WTC11 (cell line): ENCODE results near the gene FAS. TPM values are rescaled to one million over a fixed set of nuclear protein-coding genes. Genes with fewer than 3 reads are reported as not detected.
A peak's percentile ranks its signal among the peaks of the same experiment; 100 is the strongest.

Source experiments
- ATAC-seq: fragments of 200-7000 bp; cut with Tn5 transposase; 2 replicates; pipeline ENCODE4 v1.10.0; 2021; ENCODE audit warnings: mild to moderate bottlenecking, moderate library complexity
- Bru-seq: library from RNA; stranded (reverse); fragments of 400-500 nt; gene quantifications from one replicate; lab custom pipeline; 2021; lab: Mats Ljungman, UMichigan
- CTCF ChIA-PET: fragments of 300-600 bp; sonication (Branson Sonifier 250); formaldehyde crosslinking; loops from one replicate; lab custom pipeline; 2021; ENCODE audit warnings: antibody characterized with exemption; lab: Charles Lee
- POLR2A ChIA-PET: fragments of 350-600 bp; sonication (Branson Sonifier 250); formaldehyde crosslinking; loops from one replicate; lab custom pipeline; 2021; ENCODE audit warnings: antibody characterized with exemption; lab: Charles Lee
- DNase-seq: peaks from one replicate; pipeline ENCODE4 v3.0.0; 2021; ENCODE audit warnings: low spot score
- H3K27ac Mint-ChIP-seq: 2 replicates; pipeline ENCODE4 v1.8.0; 2021; ENCODE audit warnings: mixed read lengths
- H3K27me3 Mint-ChIP-seq: 2 replicates; pipeline ENCODE4 v1.8.0; 2021; ENCODE audit warnings: low read depth, mild to moderate bottlenecking, moderate library complexity, mixed read lengths
- H3K36me3 Mint-ChIP-seq: 2 replicates; pipeline ENCODE4 v1.8.0; 2021; ENCODE audit warnings: mixed read lengths
- H3K4me1 Mint-ChIP-seq: 2 replicates; pipeline ENCODE4 v1.8.0; 2022; ENCODE audit warnings: mixed read lengths
- H3K4me3 Mint-ChIP-seq: 2 replicates; pipeline ENCODE4 v1.8.0; 2021; ENCODE audit warnings: mild to moderate bottlenecking, moderate library complexity, mixed read lengths
- H3K9me3 Mint-ChIP-seq: 2 replicates; pipeline ENCODE4 v1.8.0; 2021; ENCODE audit warnings: mixed read lengths
- ARID4B ChIP-seq: sonication (generic); formaldehyde crosslinking; IDR thresholded peaks from 2 replicates; pipeline ENCODE4 v1.8.0; 2023; ENCODE audit warnings: missing genetic modification reagents, mild to moderate bottlenecking, borderline replicate concordance
- ATF1 ChIP-seq: sonication (generic); formaldehyde crosslinking; IDR thresholded peaks from 2 replicates; pipeline ENCODE4 v1.8.1; 2023; ENCODE audit warnings: mild to moderate bottlenecking, moderate library complexity, missing genetic modification reagents
- ATF6 ChIP-seq: sonication (generic); formaldehyde crosslinking; IDR thresholded peaks from 2 replicates; pipeline ENCODE4 v1.8.1; 2023; ENCODE audit warnings: mild to moderate bottlenecking, missing genetic modification reagents
- CREM ChIP-seq: sonication (generic); formaldehyde crosslinking; IDR thresholded peaks from 2 replicates; pipeline ENCODE4 v1.8.1; 2022; ENCODE audit warnings: mild to moderate bottlenecking, missing genetic modification reagents, moderate library complexity
- ERG ChIP-seq: fragments of 250-450 bp; sonication (Bioruptor Pico); IDR thresholded peaks from 2 replicates; pipeline ENCODE4 v1.8.0; 2021; ENCODE audit warnings: mild to moderate bottlenecking
- HMGXB4 ChIP-seq: sonication (generic); formaldehyde crosslinking; IDR thresholded peaks from 2 replicates; pipeline ENCODE4 v1.8.1; 2023; ENCODE audit warnings: mild to moderate bottlenecking, moderate library complexity, missing genetic modification reagents
- JAZF1 ChIP-seq: fragments of 250-450 bp; sonication (Bioruptor Pico); IDR thresholded peaks from 2 replicates; pipeline ENCODE4 v1.9.0; 2021; ENCODE audit warnings: moderate library complexity, mild to moderate bottlenecking, inconsistent platforms
- KAT7 ChIP-seq: sonication (generic); formaldehyde crosslinking; IDR thresholded peaks from 2 replicates; pipeline ENCODE4 v1.8.1; 2023; ENCODE audit warnings: missing genetic modification reagents, mild to moderate bottlenecking, borderline replicate concordance
- MAX ChIP-seq: sonication (generic); formaldehyde crosslinking; IDR thresholded peaks from 2 replicates; pipeline ENCODE4 v1.8.0; 2022; ENCODE audit warnings: mild to moderate bottlenecking, missing genetic modification reagents
- PRDM15 ChIP-seq: sonication (generic); formaldehyde crosslinking; IDR thresholded peaks from 2 replicates; pipeline ENCODE4 v1.8.0; 2022; ENCODE audit warnings: missing genetic modification reagents
- STAT6 ChIP-seq: sonication (generic); formaldehyde crosslinking; conservative IDR thresholded peaks from 2 replicates; pipeline ENCODE4 v1.8.1; 2023; ENCODE audit warnings: mild to moderate bottlenecking, low read depth, missing genetic modification reagents, moderate library complexity
- TEAD1 ChIP-seq: sonication (generic); formaldehyde crosslinking; IDR thresholded peaks from 2 replicates; pipeline ENCODE4 v1.8.0; 2022; ENCODE audit warnings: mild to moderate bottlenecking, missing genetic modification reagents
- ZBTB43 ChIP-seq: sonication (generic); formaldehyde crosslinking; IDR thresholded peaks from 2 replicates; pipeline ENCODE4 v1.8.1; 2023; ENCODE audit warnings: mild to moderate bottlenecking, missing genetic modification reagents
- long read RNA-seq, 3 experiments: library from RNA in 1 of 3; library from capped mRNA in 1 of 3; library from polyadenylated mRNA in 1 of 3; unstranded in 2 of 3; stranded (forward) in 1 of 3; transcript quantifications; one replicate each; pipeline ENCODE4 v2.0.0, GENCODE V29; 2021
- total RNA-seq: library from RNA; stranded (reverse); gene quantifications from 3 replicates; pipeline ENCODE4 v1.2.3, GENCODE V29; 2021

The FAS gene
- 2.1 to 4.1 TPM (median 3.3 TPM) in 3 replicates for total RNA-seq
- Bru-seq, nascent RNA: percentile 43 among the genes with signal in this experiment
- long read RNA-seq, experiment 1, partial matches to known transcripts: 1 of 4 reads
- long read RNA-seq, experiment 1, other reads (novel, unspliced or antisense): 0 of 4 reads
- long read RNA-seq, experiment 2, partial matches to known transcripts: 0 of 2 reads
- long read RNA-seq, experiment 2, other reads (novel, unspliced or antisense): 2 of 2 reads
- long read RNA-seq, experiment 3, partial matches to known transcripts: 0 of 6 reads
- long read RNA-seq, experiment 3, other reads (novel, unspliced or antisense): 2 of 6 reads

- H3K4me3 Mint-ChIP-seq: peak within 1 kb of the TSS; percentile 88
- peaks cover 36% of the 10 kb centered on the region for H3K27me3 Mint-ChIP-seq
- peak; percentile 76 for ATAC-seq
- no peaks in the 10 kb centered on the region for H3K36me3 Mint-ChIP-seq
- peak; percentile 51 for DNase-seq
- ChIA-PET CTCF (interaction anchor here (0.7 to 4.9 kb wide), 14 partner anchors 17 to 425 kb away, joined by 3 to 58 read pairs (median 4); partner anchors contain the start of genes CH25H and STAMBPL1), POLR2A (interaction anchor here (1.0 to 1.4 kb wide), 2 partner anchors 58 to 217 kb away, joined by 3 read pairs; no protein-coding TSS in a partner anchor)
- H3K9me3 Mint-ChIP-seq: no peaks in the 10 kb centered on the region
- H3K27ac Mint-ChIP-seq: no peak within 1 kb of the TSS
- 0 out of 2 replicates have a peak, but pooled peaks have one; percentile 28 for TF ChIP-seq ATF1
- 0 out of 2 replicates have a peak, but pooled peaks have one; percentile 27 for TF ChIP-seq TEAD1
- peak; percentile 51; the same call in 1 of the 2 replicates for TF ChIP-seq KAT7 (CRISPR knock-in tag)
- TF ChIP-seq HMGXB4 (CRISPR knock-in tag): peak; percentile 81
- peak; percentile 25; the same call in 1 of the 2 replicates for TF ChIP-seq MAX
- no peak for TF ChIP-seq ATF6 (CRISPR knock-in tag)
- 0 out of 2 replicates have a peak, but pooled peaks have one; percentile 16 for TF ChIP-seq PRDM15 (CRISPR knock-in tag)
- 0 out of 2 replicates have a peak, but pooled peaks have one; percentile 25 for TF ChIP-seq ZBTB43
- TF ChIP-seq ERG (CRISPR knock-in tag): no peak
- TF ChIP-seq CREM (CRISPR knock-in tag): 0 out of 2 replicates have a peak, but pooled peaks have one; percentile 37
- TF ChIP-seq STAT6 (CRISPR knock-in tag): 0 out of 2 replicates have a peak, but pooled peaks have one; percentile 11
- 0 out of 2 replicates have a peak, but pooled peaks have one; percentile 27 for TF ChIP-seq ARID4B (CRISPR knock-in tag)
- no peak for TF ChIP-seq JAZF1 (CRISPR knock-in tag)
- H3K4me1 Mint-ChIP-seq: peaks cover 31% of the 10 kb centered on the region
These were observed at the start of gene FAS for GRCh38 chr10:88990384-88991160. Gene FAS, plus strand, starts transcription at chr10:88990798. Its CDS starts 79 bp downstream, at chr10:88990877.
